ENCODE results near the gene APLNR.

APLNR gene

GRCh38 chr11:57251037-57251436, 14.0 kb upstream of the APLNR start:
- DNase-seq = no peak

- DNase-seq = peak; percentile 63
Measured at GRCh38 chr11:57249384-57250319, 12.6 kb upstream of the APLNR start.

- peak; percentile 77 for DNase-seq
Measured at GRCh38 chr11:57248780-57249383, 11.8 kb upstream of the APLNR start.

GRCh38 chr11:57244911-57245310, 7.9 kb upstream of the APLNR start:
- no peak for DNase-seq

- no peak for DNase-seq
Measured at GRCh38 chr11:57241353-57241972, 4.4 kb upstream of the APLNR start.

- no peak for DNase-seq
Measured at GRCh38 chr11:57240757-57241156, 3.7 kb upstream of the APLNR start.

GRCh38 chr11:57240007-57240406, 3.0 kb upstream of the APLNR start:
- DNase-seq = no peak

GRCh38 chr11:57239348-57239747, 2.3 kb upstream of the APLNR start:
- no peak for DNase-seq

GRCh38 chr11:57235761-57236703, 1.0 kb downstream of the APLNR start:
- no peak for DNase-seq

- no peak for DNase-seq
Measured at GRCh38 chr11:57233702-57234101, 3.3 kb downstream of the APLNR start.

- DNase-seq = no peak
Measured at GRCh38 chr11:57231539-57232253, 5.4 kb downstream of the APLNR start.

GRCh38 chr11:57230791-57231538, 6.1 kb downstream of the APLNR start:
- DNase-seq = no peak

- peak; percentile 48 for DNase-seq
Measured at GRCh38 chr11:57230316-57230715, 6.7 kb downstream of the APLNR start.

GRCh38 chr11:57228600-57228999, 8.4 kb downstream of the APLNR start:
- DNase-seq = no peak

GRCh38 chr11:57224537-57224936, 12.5 kb downstream of the APLNR start:
- peak; percentile 85 for DNase-seq

- DNase-seq = no peak
Measured at GRCh38 chr11:57224128-57224527, 12.9 kb downstream of the APLNR start.

GRCh38 chr11:57223601-57224000, 13.4 kb downstream of the APLNR start:
- peak; percentile 35 for DNase-seq

- no peak for DNase-seq
Measured at GRCh38 chr11:57222239-57222638, 14.8 kb downstream of the APLNR start.

GRCh38 chr11:57219021-57219627, 17.9 kb downstream of the APLNR start:
- no peak for DNase-seq

- DNase-seq = no peak
Measured at GRCh38 chr11:57217053-57217452, 20.0 kb downstream of the APLNR start.
